HepG2 (cell line): ENCODE data around the gene SCO1. TPM values are rescaled to one million over a fixed set of nuclear protein-coding genes. Genes with fewer than 3 reads are reported as not detected.

Experiments
- CBFB ChIP-seq: sonication (generic); formaldehyde crosslinking; IDR thresholded peaks from 2 replicates; pipeline ENCODE4 v1.4.0; 2020; ENCODE audit warnings: missing genetic modification reagents
- ETV5 ChIP-seq: IDR thresholded peaks from 2 replicates; pipeline ENCODE4 v1.6.1; 2018; ENCODE audit warnings: missing biosample characterization, missing genetic modification reagents, inconsistent platforms, borderline replicate concordance
- NFRKB ChIP-seq: fragments of 450-650 bp; IDR thresholded peaks from 2 replicates; pipeline ENCODE4 v1.6.1; 2017
- SP2 ChIP-seq: sonication (generic); formaldehyde crosslinking; IDR thresholded peaks from 2 replicates; pipeline ENCODE4 v1.5.1; 2020; ENCODE audit warnings: mild to moderate bottlenecking, missing genetic modification reagents
- ZBTB2 ChIP-seq: sonication (generic); formaldehyde crosslinking; IDR thresholded peaks from 2 replicates; pipeline ENCODE4 v1.8.0; 2022; ENCODE audit warnings: low read depth, missing genetic modification reagents
- ZBTB40 ChIP-seq, 2 experiments: fragments of 450-650 bp in 1 of 2; sonication (generic) in 1 of 2; formaldehyde crosslinking in 1 of 2; IDR thresholded peaks; 2 replicates each; pipeline versions ENCODE4 v1.6.1 to v1.8.0; 2016 to 2022; ENCODE audit warnings: antibody characterized with exemption in 1 of 2, mild to moderate bottlenecking in 1 of 2, missing genetic modification reagents in 1 of 2
- ZNF512B ChIP-seq: sonication (generic); formaldehyde crosslinking; IDR thresholded peaks from 2 replicates; pipeline ENCODE4 v1.5.1; 2020; ENCODE audit warnings: missing genetic modification reagents, mild to moderate bottlenecking, borderline replicate concordance
- polyA plus RNA-seq, 8 experiments: library from polyadenylated mRNA; depleted of rRNA in 3 of 8; stranded (reverse) in 7 of 8; unstranded in 1 of 8; fragments of >200 nt; fragmentation: Illumina TruSeq in 4 of 8; extraction: Trizol in 4 of 8; gene quantifications; 2 replicates each; pipeline versions ENCODE4 v1.2.1 to v1.2.3, GENCODE V29; 2011 to 2016; ENCODE audit warnings: low read depth in 4 of 8, missing spikeins in 1 of 8, mixed read lengths in 1 of 8; ENCODE audit not compliant: insufficient read depth in 1 of 8
- total RNA-seq, 5 experiments: library from RNA; depleted of rRNA; stranded (reverse); fragments of >200 nt; fragmentation: Illumina TruSeq; extraction: Trizol; gene quantifications; 2 replicates each; pipeline ENCODE4 v1.2.3, GENCODE V29; 2016; ENCODE audit warnings: low read depth in 1 of 5

SCO1 gene
- total and polyA plus RNA-seq, 2 of the 13 experiments (the other 11 are each of a cell fraction or from before 2014, with no cell fraction given): 11.4 to 50.3 TPM

GRCh38 chr17:10624969-10625368 is 72.4 kb downstream of the SCO1 start (continued):
- TF ChIP-seq ZBTB2 (CRISPR knock-in tag) (no peak), ZNF512B (CRISPR knock-in tag) (no peak), CBFB (CRISPR knock-in tag) (no peak), SP2 (CRISPR knock-in tag) (no peak), ETV5 (no peak), NFRKB (no peak), ZBTB40 (IDR thresholded peaks at IDR 0.05) (no peak), ZBTB40 (CRISPR knock-in tag; IDR thresholded peaks at IDR 0.05) (no peak)
